GM13977 (cell line): ENCODE results near the gene PDIA2.

Experiments
- DNase-seq: peaks from one replicate; pipeline ENCODE4 v3.0.0; 2012; ENCODE audit warnings: low spot score
- in situ Hi-C: fragments of 300-500 bp; cut with MboI; formaldehyde crosslinking; loops from one replicate; pipeline ENCODE4 v1.12.0; 2022; ENCODE audit warnings: low sequenced_read_pairs, low pct_unique_long_range_greater_than_20kb, mixed read lengths, inconsistent platforms; ENCODE audit not compliant: unreplicated experiment
- TF ChIP-seq, protein P1 (sequence below): IDR thresholded peaks from 2 replicates; pipeline ENCODE4 v1.5.1; 2012; ENCODE audit warnings: mild to moderate bottlenecking, control low read depth; ENCODE audit not compliant: insufficient read depth; ENCODE audit errors: extremely low read depth, missing control alignments

Gene PDIA2

GRCh38 chr16:245105-245504 is 37.9 kb upstream of the PDIA2 start:
- TF ChIP-seq, protein P1, sequence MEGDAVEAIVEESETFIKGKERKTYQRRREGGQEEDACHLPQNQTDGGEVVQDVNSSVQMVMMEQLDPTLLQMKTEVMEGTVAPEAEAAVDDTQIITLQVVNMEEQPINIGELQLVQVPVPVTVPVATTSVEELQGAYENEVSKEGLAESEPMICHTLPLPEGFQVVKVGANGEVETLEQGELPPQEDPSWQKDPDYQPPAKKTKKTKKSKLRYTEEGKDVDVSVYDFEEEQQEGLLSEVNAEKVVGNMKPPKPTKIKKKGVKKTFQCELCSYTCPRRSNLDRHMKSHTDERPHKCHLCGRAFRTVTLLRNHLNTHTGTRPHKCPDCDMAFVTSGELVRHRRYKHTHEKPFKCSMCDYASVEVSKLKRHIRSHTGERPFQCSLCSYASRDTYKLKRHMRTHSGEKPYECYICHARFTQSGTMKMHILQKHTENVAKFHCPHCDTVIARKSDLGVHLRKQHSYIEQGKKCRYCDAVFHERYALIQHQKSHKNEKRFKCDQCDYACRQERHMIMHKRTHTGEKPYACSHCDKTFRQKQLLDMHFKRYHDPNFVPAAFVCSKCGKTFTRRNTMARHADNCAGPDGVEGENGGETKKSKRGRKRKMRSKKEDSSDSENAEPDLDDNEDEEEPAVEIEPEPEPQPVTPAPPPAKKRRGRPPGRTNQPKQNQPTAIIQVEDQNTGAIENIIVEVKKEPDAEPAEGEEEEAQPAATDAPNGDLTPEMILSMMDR, result no peak
- in situ Hi-C loops, result no loop called here
- no peak for DNase-seq

DNA sequence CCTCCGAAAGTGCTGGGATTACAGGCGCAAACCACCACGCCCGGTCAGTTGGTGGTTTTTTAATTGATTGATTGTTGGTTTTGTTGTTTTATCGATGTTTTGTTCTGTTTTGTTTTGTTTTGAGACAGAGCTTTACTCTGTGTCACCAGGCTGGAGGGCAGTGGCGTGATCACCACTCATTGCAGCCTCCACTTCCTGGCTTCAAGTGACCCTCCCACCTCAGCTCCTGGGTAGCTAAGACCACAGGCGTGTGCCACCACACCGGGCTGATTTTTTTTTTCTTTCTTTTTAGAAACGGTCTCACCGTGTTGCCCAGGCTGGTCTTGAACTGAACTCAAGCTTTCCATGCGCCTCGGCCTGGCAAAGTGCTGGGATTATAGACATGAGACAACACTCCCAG is 35.9 kb upstream of the PDIA2 start:
- no peak for DNase-seq
- in situ Hi-C loops, result no loop called here
- TF ChIP-seq, protein P1, result no peak

DNA sequence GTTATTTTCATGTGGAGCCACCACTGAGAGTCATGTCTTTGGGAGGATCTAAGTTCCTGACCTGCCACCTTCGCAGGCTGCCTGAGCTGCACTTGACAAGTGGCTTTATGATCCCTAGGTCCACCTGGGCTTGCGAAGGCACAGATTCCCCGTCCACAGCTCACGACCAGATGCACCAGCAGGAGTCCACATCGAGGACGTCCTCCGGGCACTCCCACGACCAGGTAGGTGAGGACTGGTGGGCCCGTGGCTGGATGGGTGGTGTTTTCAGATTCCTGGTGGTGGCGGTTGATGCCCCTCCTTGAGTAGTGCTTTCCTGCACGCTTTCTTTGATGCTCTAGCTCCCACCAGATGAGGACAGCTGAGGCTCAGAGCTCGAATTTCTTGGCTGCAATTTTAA is 33.5 kb upstream of the PDIA2 start:
- TF ChIP-seq, protein P1, result no peak
- no peak for DNase-seq
- in situ Hi-C loops, result no loop called here

- TF ChIP-seq, protein P1, result no peak
- in situ Hi-C loops, result no loop called here
- peak; percentile 69 for DNase-seq
Measured at GRCh38 chr16:252366-253337, 30.3 kb upstream of the PDIA2 start.

- in situ Hi-C loops, result no loop called here
- DNase-seq, result no peak
- TF ChIP-seq, protein P1, result no peak
Measured at GRCh38 chr16:253833-254232, 29.1 kb upstream of the PDIA2 start.

DNA sequence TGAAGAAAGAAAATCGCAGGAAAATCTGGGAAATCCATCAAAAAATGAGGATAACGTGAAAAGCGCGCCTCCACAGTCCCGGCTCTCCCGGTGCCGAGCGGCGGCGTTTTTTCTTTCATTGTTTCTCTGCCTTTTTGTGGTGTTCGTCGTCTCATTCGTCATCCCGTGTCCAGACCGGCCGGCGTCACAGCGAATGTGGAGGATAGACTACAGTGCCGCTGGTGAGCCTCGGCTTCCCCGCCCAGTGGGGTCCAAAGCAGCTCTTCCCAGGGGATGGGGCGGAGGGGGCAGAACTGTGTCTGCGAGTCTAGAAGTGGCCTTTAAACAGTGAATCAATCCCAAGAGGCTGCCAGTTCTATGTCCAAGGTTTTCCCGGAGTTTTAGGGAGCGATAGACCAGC is 28.5 kb upstream of the PDIA2 start:
- TF ChIP-seq, protein P1, result no peak
- DNase-seq, result no peak
- in situ Hi-C loops, result no loop called here
